OCI-LY7 (cell line): ENCODE measurements around the gene FOLR2. TPM values are rescaled to one million over a fixed set of nuclear protein-coding genes. Genes with fewer than 3 reads are reported as not detected.

Experiments
- BruUV-seq: library from RNA; stranded (reverse); fragments of 400-500 nt; replicated peaks from 2 replicates; lab custom pipeline; 2021; lab: Mats Ljungman, UMichigan
- CTCF ChIA-PET: fragments of 300-600 bp; sonication (Branson Sonifier 250); formaldehyde crosslinking; loops from one replicate; lab custom pipeline; 2022; ENCODE audit warnings: antibody characterized with exemption; ENCODE audit not compliant: unreplicated experiment; lab: Charles Lee
- POLR2A ChIA-PET: fragments of 300-600 bp; sonication (Branson Sonifier 250); formaldehyde crosslinking; loops from one replicate; lab custom pipeline; 2022; ENCODE audit warnings: antibody characterized with exemption; lab: Charles Lee
- DNase-seq: peaks from one replicate; pipeline ENCODE4 v3.0.0-alpha.2; 2015; ENCODE audit warnings: low spot score
- H2AFZ ChIP-seq: fragments of 200-600 bp; sonication (generic), shearing (Covaris generic); 2 replicates; pipeline ENCODE4 v1.6.1; 2014; ENCODE audit warnings: mild to moderate bottlenecking, antibody characterized with exemption, low read length, moderate library complexity
- H3K27ac ChIP-seq: fragments of 200-600 bp; sonication (generic); 2 replicates; pipeline ENCODE4 v1.5.1; 2014; ENCODE audit warnings: mixed run types, low read depth, mild to moderate bottlenecking, moderate library complexity, low read length, inconsistent platforms; ENCODE audit not compliant: poor library complexity, severe bottlenecking
- H3K36me3 ChIP-seq: fragments of 200-600 bp; sonication (generic); 2 replicates; pipeline ENCODE4 v1.6.1; 2014; ENCODE audit warnings: mild to moderate bottlenecking, antibody characterized with exemption, low read length, moderate library complexity, mixed read lengths; ENCODE audit not compliant: insufficient read depth
- H3K4me1 ChIP-seq: fragments of 200-600 bp; sonication (generic); 2 replicates; pipeline ENCODE4 v1.5.1; 2014; ENCODE audit warnings: mild to moderate bottlenecking, low read length; ENCODE audit not compliant: insufficient read depth, poor library complexity, severe bottlenecking
- H3K4me2 ChIP-seq: fragments of 200-600 bp; sonication (generic); 2 replicates; pipeline ENCODE4 v1.6.1; 2014; ENCODE audit warnings: mild to moderate bottlenecking, low read length
- H3K4me3 ChIP-seq: fragments of 200-600 bp; sonication (generic); 2 replicates; pipeline ENCODE4 v1.5.1; 2014; ENCODE audit warnings: mild to moderate bottlenecking, low read depth, low read length; ENCODE audit not compliant: poor library complexity, severe bottlenecking
- H3K79me2 ChIP-seq: fragments of 200-600 bp; sonication (generic); 2 replicates; pipeline ENCODE4 v1.6.1; 2016; ENCODE audit warnings: low read depth, mild to moderate bottlenecking, low read length, moderate library complexity, mixed read lengths; ENCODE audit not compliant: insufficient read depth
- H3K9me2 ChIP-seq: fragments of 200-600 bp; sonication (generic); 2 replicates; pipeline ENCODE4 v1.6.1; 2016; ENCODE audit warnings: mild to moderate bottlenecking, low read length, mixed read lengths; ENCODE audit not compliant: insufficient read depth
- H3K9me3 ChIP-seq: fragments of 200-600 bp; sonication (generic); 2 replicates; pipeline ENCODE4 v1.6.1; 2014; ENCODE audit warnings: mild to moderate bottlenecking, mixed run types, low read length, mixed read lengths
- H4K20me1 ChIP-seq: fragments of 200-600 bp; sonication (generic); 2 replicates; pipeline ENCODE4 v1.6.1; 2014; ENCODE audit warnings: mild to moderate bottlenecking, antibody characterized with exemption, low read length, moderate library complexity, mixed read lengths; ENCODE audit not compliant: insufficient read depth
- CTCF ChIP-seq: fragments of 200-600 bp; sonication (generic); conservative IDR thresholded peaks from 2 replicates; pipeline ENCODE4 v1.5.1; 2014; ENCODE audit warnings: mild to moderate bottlenecking, antibody characterized with exemption, low read length, moderate library complexity, mixed read lengths
- EZH2phosphoT487 ChIP-seq: fragments of 200-600 bp; sonication (generic); IDR thresholded peaks from 2 replicates; pipeline ENCODE4 v1.6.1; 2018; ENCODE audit warnings: low read depth, borderline replicate concordance, mild to moderate bottlenecking, mixed run types, antibody characterized with exemption, low read length, moderate library complexity, mixed read lengths
- intact Hi-C: fragments of 100-400 bp; cut with micrococcal nuclease; formaldehyde crosslinking; loops from one replicate; pipeline ENCODE4 v1.10.0; 2022; ENCODE audit not compliant: unreplicated experiment
- total RNA-seq, 2 experiments: library from RNA; depleted of rRNA in 1 of 2; stranded (reverse); fragments of >200 nt in 1 of 2; shearing (Covaris generic) in 1 of 2; gene quantifications; 2 replicates each; pipeline ENCODE4 v1.2.3, GENCODE V29; 2014 to 2022

The FOLR2 gene
- total RNA-seq, 2 experiments from 2014 or later, result 12.8 to 14.4 TPM

- no peaks in the 10 kb centered on the region for H4K20me1 ChIP-seq
- H3K27ac ChIP-seq, result no peak overlapping the region
- no peak overlapping the region for H2AFZ ChIP-seq
- no peak for DNase-seq
- H3K4me2 ChIP-seq, result no peak overlapping the region
- no TSS peak for BruUV-seq
- H3K9me2 ChIP-seq, result no peaks in the 10 kb centered on the region
- ChIA-PET POLR2A (no interaction called here), CTCF (no interaction called here)
- H3K36me3 ChIP-seq, result no peaks in the 10 kb centered on the region
- H3K9me3 ChIP-seq, result no peaks in the 10 kb centered on the region
- H3K4me1 ChIP-seq, result no peaks in the 10 kb centered on the region
- no peak overlapping the region for H3K4me3 ChIP-seq
- H3K79me2 ChIP-seq, result no peaks in the 10 kb centered on the region
- TF ChIP-seq EZH2phosphoT487 (no peak), CTCF (no peak)
- intact Hi-C loops, result no loop called here
Measured at GRCh38 chr11:72249961-72250360, 33.4 kb downstream of the FOLR2 start.

GRCh38 chr11:72250661-72251464 is 34.3 kb downstream of the FOLR2 start:
- Histone ChIP-seq H3K36me3 (no peaks in the 10 kb centered on the region), H3K4me1 (no peaks in the 10 kb centered on the region), H4K20me1 (no peaks in the 10 kb centered on the region), H3K9me3 (no peaks in the 10 kb centered on the region), H3K9me2 (no peaks in the 10 kb centered on the region), H3K4me3 (no peak overlapping the region), H3K4me2 (no peak overlapping the region), H3K79me2 (no peaks in the 10 kb centered on the region), H2AFZ (no peak overlapping the region), H3K27ac (no peak overlapping the region)
- CTCF ChIA-PET, result no interaction called here
- DNase-seq, result no peak
- POLR2A ChIA-PET, result no interaction called here
- BruUV-seq, result no TSS peak
- intact Hi-C loops, result no loop called here
- TF ChIP-seq EZH2phosphoT487 (no peak), CTCF (no peak)

GRCh38 chr11:72251614-72252013 is 35.0 kb downstream of the FOLR2 start:
- TF ChIP-seq EZH2phosphoT487, result no peak
- TF ChIP-seq CTCF, result no peak
- no peak overlapping the region for H3K27ac ChIP-seq
- H3K36me3 ChIP-seq, result no peaks in the 10 kb centered on the region
- intact Hi-C loops, result no loop called here
- H2AFZ ChIP-seq, result no peak overlapping the region
- H3K9me2 ChIP-seq, result no peaks in the 10 kb centered on the region
- H4K20me1 ChIP-seq, result no peaks in the 10 kb centered on the region
- H3K9me3 ChIP-seq, result no peaks in the 10 kb centered on the region
- POLR2A ChIA-PET, result no interaction called here
- no peak overlapping the region for H3K4me3 ChIP-seq
- H3K4me1 ChIP-seq, result no peaks in the 10 kb centered on the region
- CTCF ChIA-PET, result no interaction called here
- H3K4me2 ChIP-seq, result no peak overlapping the region
- BruUV-seq, result no TSS peak
- no peaks in the 10 kb centered on the region for H3K79me2 ChIP-seq
- no peak for DNase-seq
